Raji (cell line): ENCODE results near the gene WDFY1.

ENCODE experiments used
- POLR2A ChIP-seq: IDR thresholded peaks from 2 replicates; pipeline ENCODE4 v1.6.1; 2011; ENCODE audit warnings: low read depth, low read length, control low read depth; ENCODE audit not compliant: insufficient read depth

Gene WDFY1

DNA sequence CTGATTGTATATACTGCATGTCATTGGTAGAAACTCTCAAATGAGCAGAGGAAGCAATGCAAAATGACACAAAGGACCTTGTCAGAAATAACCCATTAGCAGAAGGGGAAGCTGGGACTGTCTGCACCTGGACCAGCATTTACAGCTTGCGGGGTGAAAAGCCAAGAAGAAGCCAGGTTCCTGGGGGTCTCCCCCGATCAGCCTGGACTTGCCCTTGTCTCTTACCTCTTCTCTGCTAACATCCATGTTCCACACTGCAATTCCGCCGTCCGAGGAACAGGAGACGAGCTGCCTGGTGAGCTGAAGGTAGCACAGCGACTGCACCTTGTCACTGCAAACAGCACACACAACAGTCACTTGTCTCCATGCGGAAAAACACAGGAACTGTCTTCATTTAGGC is 51.1 kb downstream of the WDFY1 start:
- TF ChIP-seq POLR2A, result no peak

DNA sequence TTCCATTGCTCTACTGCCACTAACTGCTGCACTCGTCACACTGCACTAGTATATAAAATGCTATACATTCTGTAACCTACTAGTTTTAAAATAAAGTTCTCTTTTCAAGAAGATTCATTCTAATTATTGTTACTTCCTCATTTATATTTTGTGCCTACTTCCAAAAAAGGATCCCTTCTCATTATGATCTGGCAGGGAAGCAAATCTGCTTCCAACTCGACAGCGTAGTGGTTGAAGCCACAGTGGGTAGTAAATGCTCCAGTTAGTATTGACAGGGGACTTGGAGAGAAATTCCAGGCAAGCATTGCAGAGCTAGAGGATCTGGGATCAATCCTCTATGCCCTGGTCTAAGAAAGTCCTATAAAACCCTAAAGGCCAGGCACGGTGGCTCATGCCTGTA is 54.4 kb downstream of the WDFY1 start:
- TF ChIP-seq POLR2A, result no peak

GRCh38 chr2:223889229-223889628 is 55.9 kb downstream of the WDFY1 start:
- no peak for TF ChIP-seq POLR2A

DNA sequence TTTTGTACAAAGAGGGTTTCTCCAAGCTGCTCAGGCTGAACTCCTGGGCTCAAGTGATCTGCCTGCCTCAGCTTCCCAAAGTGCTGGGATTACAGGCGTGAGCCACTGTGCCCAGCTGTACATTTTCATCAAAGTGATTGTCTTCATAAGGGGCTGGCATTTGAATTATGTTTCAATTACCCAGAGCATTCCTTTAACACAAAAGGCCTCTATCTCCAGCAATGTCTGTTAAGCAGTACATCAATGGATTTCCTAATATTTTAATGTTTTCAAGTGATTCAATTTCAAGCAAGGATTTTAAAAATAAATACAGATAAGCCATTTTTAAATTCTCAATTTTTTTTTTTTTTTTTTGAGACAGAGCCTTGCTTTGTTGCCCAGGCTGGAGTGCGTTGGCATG is 56.9 kb downstream of the WDFY1 start:
- no peak for TF ChIP-seq POLR2A

DNA sequence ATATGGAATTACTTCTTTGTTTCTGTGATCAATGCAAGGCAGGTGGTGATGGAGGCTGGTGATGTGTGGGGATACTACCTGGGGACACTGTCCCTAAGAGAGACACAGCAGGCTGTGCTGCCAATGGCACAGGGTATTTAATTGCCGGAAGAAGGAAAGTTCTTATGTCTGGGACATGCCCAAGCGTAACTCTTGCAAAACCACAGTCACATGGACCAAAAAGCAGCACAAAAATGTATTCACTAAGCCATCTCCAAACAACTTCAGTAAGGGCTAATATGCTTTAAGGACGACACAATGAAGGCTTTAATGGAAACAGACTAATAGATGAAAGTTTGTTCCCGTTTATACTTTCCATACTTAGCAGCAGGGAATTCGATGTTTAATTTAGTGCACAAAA is 58.0 kb downstream of the WDFY1 start:
- TF ChIP-seq POLR2A, result no peak

- no peak for TF ChIP-seq POLR2A
Observed at GRCh38 chr2:223886726-223887125, 58.4 kb downstream of the WDFY1 start.

- no peak for TF ChIP-seq POLR2A
Observed at GRCh38 chr2:223884399-223884798, 60.7 kb downstream of the WDFY1 start.

DNA sequence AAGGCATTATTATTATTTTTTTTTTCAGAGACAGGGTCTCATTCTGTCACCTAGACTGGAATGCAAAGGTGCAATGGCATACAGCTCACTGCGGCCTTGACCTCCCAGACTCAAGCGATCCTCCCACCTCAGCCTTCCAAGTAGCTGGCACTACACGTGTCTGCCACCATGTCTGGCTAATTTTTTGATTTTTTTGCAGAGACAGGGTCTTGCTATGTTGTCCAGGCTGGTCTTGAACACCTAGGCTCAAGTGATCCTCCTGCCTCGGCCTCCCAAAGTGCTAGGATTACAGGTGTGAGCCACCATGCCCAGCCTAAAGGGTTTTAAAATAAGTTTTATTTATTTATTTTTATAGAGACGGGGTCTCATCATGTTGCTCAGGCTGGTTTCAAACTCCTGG is 62.4 kb downstream of the WDFY1 start:
- no peak for TF ChIP-seq POLR2A

GRCh38 chr2:223880796-223881195 is 64.3 kb downstream of the WDFY1 start:
- TF ChIP-seq POLR2A, result no peak

DNA sequence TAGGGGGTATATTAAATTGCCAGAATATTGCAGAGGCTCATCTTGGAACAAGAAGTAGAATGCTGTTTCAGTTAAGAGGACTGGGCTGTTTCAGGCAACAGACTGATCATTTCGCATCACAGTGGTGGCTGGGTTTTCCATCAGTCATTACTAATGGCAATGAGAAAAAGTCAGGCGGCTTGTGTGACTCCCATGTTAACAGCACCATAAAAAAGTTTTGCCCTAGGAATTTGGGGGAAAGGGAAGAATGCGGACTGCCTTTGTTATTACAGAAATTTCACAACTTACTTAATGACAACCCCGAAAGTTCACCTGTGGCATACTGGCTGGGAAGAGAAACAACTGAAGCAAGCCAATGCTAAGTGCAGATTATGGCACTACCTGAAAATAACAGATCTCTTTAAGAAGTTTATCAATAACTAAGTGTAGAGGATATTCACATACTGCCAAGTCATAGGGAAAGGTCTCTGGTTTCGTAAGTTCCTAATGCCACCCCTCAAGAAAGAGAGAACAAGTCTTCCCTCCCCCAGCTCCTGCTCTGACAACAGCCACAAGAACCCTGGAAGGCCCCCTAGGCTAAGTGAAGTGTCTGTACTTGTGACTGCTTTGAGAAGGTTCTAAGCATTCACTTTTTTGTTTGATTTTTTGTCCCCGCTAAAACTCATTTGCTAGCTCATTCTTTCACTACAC is 67.3 kb downstream of the WDFY1 start:
- TF ChIP-seq POLR2A, result no peak

DNA sequence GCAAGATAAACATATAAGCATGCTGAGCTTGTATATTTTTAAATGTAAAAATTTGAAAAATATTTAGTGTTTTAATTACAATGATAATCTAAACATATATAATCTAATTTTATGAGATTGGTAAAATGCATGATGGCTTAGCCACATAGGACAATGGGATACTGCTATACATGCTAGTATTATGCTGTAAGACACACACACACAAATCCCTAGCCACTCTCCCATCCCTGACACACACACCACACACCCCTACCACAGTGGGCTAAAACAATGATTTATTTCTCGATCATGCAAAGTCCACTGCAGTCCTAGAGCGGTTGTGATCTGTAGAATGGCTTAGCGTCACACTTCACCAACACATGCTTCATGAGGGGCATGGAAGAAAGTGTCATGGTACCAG is 71.5 kb downstream of the WDFY1 start:
- no peak for TF ChIP-seq POLR2A

DNA sequence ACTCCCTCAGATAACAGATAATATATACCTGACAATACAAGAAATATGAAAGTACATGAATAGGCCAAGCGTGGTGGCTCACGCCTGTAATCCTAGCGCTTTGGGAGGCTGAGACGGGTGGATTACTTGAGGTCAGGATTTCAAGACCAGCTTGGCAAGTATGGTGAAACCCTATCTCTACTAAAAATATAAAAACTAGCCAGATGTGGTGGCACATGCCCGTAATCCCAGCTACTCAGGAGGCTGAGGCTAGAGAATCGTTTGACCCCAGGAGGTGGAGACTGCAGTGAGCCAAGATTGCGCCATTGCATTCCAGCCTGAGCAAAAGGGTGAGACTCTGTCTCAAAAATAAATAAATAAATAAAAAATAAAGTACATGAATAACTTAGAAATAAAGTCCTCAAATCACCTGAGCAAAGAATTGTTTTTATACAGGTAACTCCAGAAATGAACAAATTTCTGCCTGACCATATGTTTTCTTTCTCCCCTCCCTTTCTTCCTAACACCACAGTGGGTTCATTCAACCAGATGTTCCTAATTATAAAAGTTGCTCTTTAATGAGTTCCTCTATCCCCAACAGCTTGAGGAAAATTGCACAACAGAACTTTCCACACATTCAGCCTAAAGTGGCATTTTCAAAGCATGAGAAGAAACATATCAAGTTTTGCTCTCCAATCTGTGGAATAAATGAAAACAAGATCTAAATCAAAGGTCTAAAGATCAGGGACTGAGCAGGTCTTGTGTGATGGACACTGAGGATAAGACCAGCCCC is 74.1 kb downstream of the WDFY1 start:
- no peak for TF ChIP-seq POLR2A

DNA sequence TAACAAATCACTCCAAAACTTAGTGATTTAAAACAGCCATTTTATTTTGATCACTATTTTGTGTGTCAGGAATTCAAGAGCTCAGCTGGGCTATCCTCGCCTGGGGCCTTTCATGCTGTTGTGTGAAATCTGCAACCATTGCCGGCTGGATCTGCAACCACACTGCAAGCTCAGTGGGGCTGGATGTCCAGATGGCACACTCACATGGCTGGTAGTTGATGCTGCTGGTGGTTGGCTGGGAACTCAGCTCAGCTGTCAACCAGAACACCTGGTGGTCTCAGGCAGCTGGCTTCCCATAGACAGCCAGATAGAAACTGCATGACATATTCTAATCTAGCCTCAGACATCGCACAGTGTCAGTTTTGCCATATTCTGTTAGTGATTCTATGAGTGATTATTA is 77.1 kb downstream of the WDFY1 start:
- no peak for TF ChIP-seq POLR2A

DNA sequence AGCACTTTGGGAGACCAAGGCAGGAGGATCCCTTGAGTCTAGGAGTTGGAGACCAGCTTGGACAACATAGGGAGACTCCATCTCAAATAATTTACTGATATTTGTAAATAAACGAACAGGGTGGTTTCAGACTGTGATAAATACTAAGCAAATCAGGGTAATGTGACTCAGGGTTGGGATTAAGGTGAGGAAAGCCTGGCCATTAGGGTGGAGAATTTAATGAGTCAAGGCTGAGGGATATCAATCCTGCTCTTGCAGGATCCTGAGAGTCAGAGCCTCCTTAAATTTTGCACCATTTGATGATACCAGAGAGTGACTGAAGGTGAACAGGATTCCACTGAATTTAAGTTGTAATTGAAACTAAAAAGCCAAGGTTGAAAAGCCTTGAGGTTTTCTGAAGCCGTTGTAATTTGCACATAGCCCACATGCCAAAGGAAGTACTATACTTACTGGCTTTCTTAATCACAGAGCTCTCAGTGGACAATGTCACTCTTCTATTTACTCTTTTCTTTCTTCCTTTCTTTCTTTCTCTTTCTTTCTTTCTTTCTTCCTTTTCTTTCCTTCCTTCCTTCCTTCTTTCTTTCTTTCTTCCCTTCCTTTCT is 79.1 kb downstream of the WDFY1 start:
- no peak for TF ChIP-seq POLR2A

GRCh38 chr2:223865124-223865523 is 80.0 kb downstream of the WDFY1 start:
- TF ChIP-seq POLR2A, result no peak

GRCh38 chr2:223863491-223863890 is 81.6 kb downstream of the WDFY1 start:
- TF ChIP-seq POLR2A, result no peak
